ENCODE results near the gene DIPK1A. TPM values are rescaled to one million over a fixed set of nuclear protein-coding genes. Genes with fewer than 3 reads are reported as not detected.

DIPK1A gene
- total and polyA plus RNA-seq, 4 experiments from 2014 or later = 14.5 to 29.1 (median 19.9) TPM

Other genes starting within 250 kb of the DIPK1A start
- gene EVI5, start 176.4 kb downstream of the DIPK1A start, total RNA-seq = 1 to 10 TPM in 1 of 2 experiments, under 1 TPM in 1; 0.93 to 1.7 TPM
- under 1 TPM; 0.16 to 0.21 TPM for gene EVI5, start 176.4 kb downstream of the DIPK1A start, polyA plus RNA-seq
- 1,000 to 10,000 TPM; 1,501 to 1,588 TPM for gene RPL5, start 129.4 kb downstream of the DIPK1A start, total RNA-seq
- 1,000 to 10,000 TPM; 1,927 to 2,646 TPM for gene RPL5, start 129.4 kb downstream of the DIPK1A start, polyA plus RNA-seq
- 10 to 100 TPM; 46.5 to 47.4 TPM for gene MTF2, start 117.8 kb upstream of the DIPK1A start, total RNA-seq
- gene MTF2, start 117.8 kb upstream of the DIPK1A start, polyA plus RNA-seq = 10 to 100 TPM; 68.4 to 74.0 TPM
- 10 to 100 TPM; 60.1 to 60.8 TPM for gene TMED5, start 219.0 kb upstream of the DIPK1A start, total RNA-seq
- gene TMED5, start 219.0 kb upstream of the DIPK1A start, polyA plus RNA-seq = 10 to 100 TPM; 23.2 to 36.5 TPM
- 10 to 100 TPM in 1 of 2 experiments, 1 to 10 TPM in 1; 9.0 to 14.8 TPM for gene CCDC18, start 219.3 kb upstream of the DIPK1A start, total RNA-seq
- gene CCDC18, start 219.3 kb upstream of the DIPK1A start, polyA plus RNA-seq = 1 to 10 TPM; 1.5 to 5.7 TPM